Gastrocnemius medialis (tissue), 4 donors: Measurements from ENCODE around the gene FHOD1. TPM values are rescaled to one million over a fixed set of nuclear protein-coding genes. Genes with fewer than 3 reads are reported as not detected.

Source experiments
- ATAC-seq, 2 donors: fragments of 150-250 bp; one replicate each; pipeline ENCODE4 v1.9.1; 2016
- DNase-seq, 2 donors: peaks; one replicate each; pipeline ENCODE4 v3.0.0-alpha.2; 2019
- H3K27ac ChIP-seq, 4 donors: fragments of 200-600 bp; sonication (generic); 1 replicate in 1 of 4; 2 replicates in 3 of 4; pipeline ENCODE4 v1.5.1; 2016 to 2018; ENCODE audit warnings: mild to moderate bottlenecking in 2 of 4, moderate library complexity in 1 of 4
- H3K27me3 ChIP-seq, 3 donors: fragments of 200-600 bp; sonication (generic) in 2 of 3; 1 replicate in 1 of 3; 2 replicates in 2 of 3; pipeline versions ENCODE4 v1.5.1 to v1.6.0; 2016 to 2019; ENCODE audit warnings: mild to moderate bottlenecking in 1 of 3, moderate library complexity in 1 of 3
- H3K36me3 ChIP-seq, 2 donors: fragments of 200-600 bp; sonication (generic) in 1 of 2; one replicate each; pipeline ENCODE4 v1.5.1; 2017 to 2018
- H3K4me1 ChIP-seq, 2 donors: fragments of 200-600 bp; sonication (generic) in 1 of 2; one replicate each; pipeline ENCODE4 v1.5.1; 2016 to 2017; ENCODE audit warnings: mild to moderate bottlenecking in 2 of 2
- H3K4me3 ChIP-seq, 4 donors: fragments of 200-600 bp; sonication (generic) in 3 of 4; 1 replicate in 1 of 4; 2 replicates in 3 of 4; pipeline ENCODE4 v1.5.1; 2016 to 2019; ENCODE audit warnings: mild to moderate bottlenecking in 2 of 4
- H3K9me3 ChIP-seq, 3 donors: fragments of 200-600 bp; sonication (generic) in 2 of 3; 1 replicate in 1 of 3; 2 replicates in 2 of 3; pipeline ENCODE4 v1.5.1; 2016 to 2019
- POLR2A ChIP-seq, 2 donors: fragments of 450-650 bp; IDR thresholded peaks; one replicate each; pipeline ENCODE4 v1.6.1; 2017; ENCODE audit warnings: antibody characterized with exemption in 2 of 2, mild to moderate bottlenecking in 2 of 2, moderate library complexity in 2 of 2
- in situ Hi-C, 4 donors: fragments of 200-750 bp; cut with MboI; loops; one replicate each; pipeline versions ENCODE4 v1.15.0 to v1.8.0; 2017; ENCODE audit warnings: low sequenced_read_pairs in 4 of 4
- intact Hi-C: fragments of 100-400 bp; cut with DNase I; formaldehyde crosslinking; loops from one replicate; pipeline ENCODE4 v1.15.1; 2023; ENCODE audit warnings: low total_unique reads
- microRNA counts, 2 donors: library from miRNA; unstranded; fragments of <30 nt; microRNA quantifications; one replicate each; lab custom pipeline; 2016
- microRNA-seq, 2 donors: library from miRNA; unstranded; fragments of <30 nt; microRNA quantifications; one replicate each; pipeline ENCODE4, GENCODE V29; 2016; ENCODE audit warnings: borderline replicate concordance in 2 of 2
- total RNA-seq, 4 donors: library from RNA; depleted of rRNA; stranded (reverse); fragments of >200 nt; gene quantifications; one replicate each; pipeline versions ENCODE4 v1.1.0 to v1.2.3, GENCODE V29; 2016
- TF ChIP-seq, protein P1 (sequence below), 5 experiments: fragments of 450-650 bp in 3 of 5; fragments of 200-600 bp in 2 of 5; sonication (generic) in 2 of 5; IDR thresholded peaks in 4 of 5; conservative IDR thresholded peaks in 1 of 5; 1 replicate in 4 of 5; 2 replicates in 1 of 5; pipeline ENCODE4 v1.5.1; 2016 to 2019; ENCODE audit warnings: antibody characterized with exemption in 5 of 5, mild to moderate bottlenecking in 3 of 5, moderate library complexity in 3 of 5

Gene FHOD1
- total RNA-seq, 4 donors from 2014 or later = 26.3 to 65.3 (median 52.4) TPM

DNA sequence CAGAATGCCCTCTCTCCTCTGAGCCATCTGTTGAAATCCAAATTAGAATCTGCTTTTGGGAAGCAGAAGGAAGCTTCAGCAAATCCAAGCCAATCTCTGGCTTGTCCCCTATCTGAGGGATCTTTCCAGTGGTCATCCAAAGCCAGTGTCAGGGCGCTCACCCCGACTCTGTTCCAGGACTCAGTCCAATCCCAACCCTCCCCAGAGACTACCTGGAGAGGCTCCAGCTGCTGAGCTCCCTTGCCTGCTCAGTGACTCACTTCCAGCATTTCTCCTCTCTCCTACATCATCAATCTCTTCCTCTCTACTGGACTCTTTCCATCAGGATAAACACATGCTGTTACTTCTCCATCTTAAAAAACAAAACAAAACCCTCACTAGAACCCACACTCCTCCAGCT is 65.9 kb downstream of the FHOD1 start:
- H3K4me3 ChIP-seq = no peak overlapping the region
- H3K36me3 ChIP-seq = no peaks in the 10 kb centered on the region
- peaks cover 30 to 37% of the 10 kb centered on the region in 2 donors for H3K4me1 ChIP-seq
- H3K9me3 ChIP-seq = no peaks in the 10 kb centered on the region
- no peak for ATAC-seq
- intact Hi-C loops = no loop called here
- H3K27ac ChIP-seq = peak overlapping the region in 3 of 4 donors; percentile 38 to 57 (median 51)
- in situ Hi-C loops = no loop called here
- TF ChIP-seq, protein P1, sequence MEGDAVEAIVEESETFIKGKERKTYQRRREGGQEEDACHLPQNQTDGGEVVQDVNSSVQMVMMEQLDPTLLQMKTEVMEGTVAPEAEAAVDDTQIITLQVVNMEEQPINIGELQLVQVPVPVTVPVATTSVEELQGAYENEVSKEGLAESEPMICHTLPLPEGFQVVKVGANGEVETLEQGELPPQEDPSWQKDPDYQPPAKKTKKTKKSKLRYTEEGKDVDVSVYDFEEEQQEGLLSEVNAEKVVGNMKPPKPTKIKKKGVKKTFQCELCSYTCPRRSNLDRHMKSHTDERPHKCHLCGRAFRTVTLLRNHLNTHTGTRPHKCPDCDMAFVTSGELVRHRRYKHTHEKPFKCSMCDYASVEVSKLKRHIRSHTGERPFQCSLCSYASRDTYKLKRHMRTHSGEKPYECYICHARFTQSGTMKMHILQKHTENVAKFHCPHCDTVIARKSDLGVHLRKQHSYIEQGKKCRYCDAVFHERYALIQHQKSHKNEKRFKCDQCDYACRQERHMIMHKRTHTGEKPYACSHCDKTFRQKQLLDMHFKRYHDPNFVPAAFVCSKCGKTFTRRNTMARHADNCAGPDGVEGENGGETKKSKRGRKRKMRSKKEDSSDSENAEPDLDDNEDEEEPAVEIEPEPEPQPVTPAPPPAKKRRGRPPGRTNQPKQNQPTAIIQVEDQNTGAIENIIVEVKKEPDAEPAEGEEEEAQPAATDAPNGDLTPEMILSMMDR (IDR thresholded peaks at IDR 0.05 in 4 of 5, conservative IDR thresholded peaks at IDR 0.05 in 1 of 5) = no peak
- no peak for TF ChIP-seq POLR2A (IDR thresholded peaks at IDR 0.05)
- H3K27me3 ChIP-seq = no peaks in the 10 kb centered on the region
- DNase-seq = no peak

GRCh38 chr16:67180166-67180565 is 67.1 kb downstream of the FHOD1 start:
- Histone ChIP-seq H3K4me3 (no peak overlapping the region), H3K36me3 (no peaks in the 10 kb centered on the region), H3K27me3 (no peaks in the 10 kb centered on the region), H3K27ac (no peak overlapping the region), H3K9me3 (no peaks in the 10 kb centered on the region), H3K4me1 (peaks cover 33 to 35% of the 10 kb centered on the region in 2 donors)
- ATAC-seq (no peak), DNase-seq (no peak)
- intact Hi-C loops = no loop called here
- TF ChIP-seq, protein P1 (IDR thresholded peaks at IDR 0.05 in 4 of 5, conservative IDR thresholded peaks at IDR 0.05 in 1 of 5) = no peak
- no peak for TF ChIP-seq POLR2A (IDR thresholded peaks at IDR 0.05)
- in situ Hi-C loops = no loop called here

DNA sequence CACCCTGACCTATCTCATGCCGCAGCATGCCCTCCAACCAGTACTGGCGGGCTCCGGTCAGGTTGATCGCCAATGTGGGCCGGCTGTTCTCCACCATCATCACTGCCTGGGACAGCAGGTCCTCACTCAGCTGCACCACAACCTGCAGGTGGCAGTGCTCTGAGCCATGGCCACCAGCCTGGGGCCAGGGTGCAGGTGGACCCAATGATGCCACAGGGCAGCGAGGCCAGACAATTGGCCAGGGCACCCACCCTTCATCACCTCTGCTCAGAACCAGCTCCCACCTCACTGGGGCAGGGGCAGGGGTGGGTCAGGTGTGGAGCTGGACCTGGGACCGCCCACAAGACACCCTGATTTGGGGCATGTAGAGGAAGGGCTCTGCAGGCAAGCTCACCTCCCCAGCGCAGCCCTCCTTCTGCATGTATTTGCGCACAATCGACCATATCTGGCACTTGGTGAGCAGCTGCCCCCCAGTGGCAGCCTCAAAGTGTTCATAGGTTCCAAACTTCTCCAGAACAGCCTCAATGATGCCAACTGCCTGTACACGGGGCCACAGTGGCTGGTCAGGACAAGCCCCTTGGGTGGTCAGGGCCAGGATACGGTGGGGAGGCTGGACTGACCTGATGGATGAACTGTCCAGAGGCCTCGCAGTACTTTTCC is 67.7 kb downstream of the FHOD1 start:
- ATAC-seq = no peak

More for the DNA sequence above, 67.7 kb downstream of the FHOD1 start:
- Histone ChIP-seq H3K9me3 (no peaks in the 10 kb centered on the region), H3K4me3 (no peak overlapping the region), H3K27ac (no peak overlapping the region), H3K4me1 (peaks cover 33% of the 10 kb centered on the region in 2 donors), H3K36me3 (no peaks in the 10 kb centered on the region), H3K27me3 (no peaks in the 10 kb centered on the region)
- DNase-seq = no peak
- in situ Hi-C loops = no loop called here
- intact Hi-C loops = no loop called here
- TF ChIP-seq POLR2A (IDR thresholded peaks at IDR 0.05) = no peak
- TF ChIP-seq, protein P1 (IDR thresholded peaks at IDR 0.05 in 4 of 5, conservative IDR thresholded peaks at IDR 0.05 in 1 of 5) = no peak

MicroRNAs within 50 kb of the gene (microRNA counts, 767-probe panel; counts per million panel counts)
- microRNA hsa-miR-328 (lab: Ali Mortazavi, UCI) = 356 to 448 counts per million in 2 donors

Small RNA genes lying within 50 kb of the gene (microRNA-seq; reads per million reads assigned to microRNA genes)
- gene MIR328 = 237 to 292 reads per million in 2 donors

Other genes starting within 250 kb of the FHOD1 start
- gene CBFB, start 218.3 kb downstream of the FHOD1 start, total RNA-seq = 100 to 1,000 TPM in 2 of 4 donors, 10 to 100 TPM in 2; 38.9 to 105 (median 96.5) TPM
- 10 to 100 TPM; 23.3 to 63.4 (median 48.9) TPM for gene PHAF1, start 137.5 kb downstream of the FHOD1 start, total RNA-seq
- gene B3GNT9, start 96.5 kb downstream of the FHOD1 start, total RNA-seq = 1 to 10 TPM; 1.5 to 3.1 (median 2.6) TPM
- 10 to 100 TPM in 2 of 4 donors, 1 to 10 TPM in 2; 8.8 to 15.3 (median 10.1) TPM for gene TRADD, start 87.6 kb downstream of the FHOD1 start, total RNA-seq
- 10 to 100 TPM in 3 of 4 donors, 1 to 10 TPM in 1; 7.0 to 16.3 (median 14.3) TPM for gene FBXL8, start 87.5 kb downstream of the FHOD1 start, total RNA-seq
- 100 to 1,000 TPM in 1 of 4 donors, 10 to 100 TPM in 2, 1 to 10 TPM in 1; 9.0 to 111 (median 29.7) TPM for gene HSF4, start 82.7 kb downstream of the FHOD1 start, total RNA-seq
- 100 to 1,000 TPM in 3 of 4 donors, 10 to 100 TPM in 1; 77.5 to 231 (median 173) TPM for gene NOL3, start 76.9 kb downstream of the FHOD1 start, total RNA-seq
- gene MATCAP1, start 63.5 kb downstream of the FHOD1 start, total RNA-seq = 1 to 10 TPM; 2.5 to 7.7 (median 4.5) TPM
- gene EXOC3L1, start 57.3 kb downstream of the FHOD1 start, total RNA-seq = 1 to 10 TPM in 1 of 4 donors, under 1 TPM in 3; 0.20 to 2.3 (median 0.88) TPM
- gene E2F4, start 55.3 kb downstream of the FHOD1 start, total RNA-seq = 100 to 1,000 TPM in 1 of 4 donors, 10 to 100 TPM in 3; 67.8 to 114 (median 96.5) TPM
- under 1 TPM; 0.09 to 0.55 (median 0.29) TPM for gene ELMO3, start 48.4 kb downstream of the FHOD1 start, total RNA-seq
- 10 to 100 TPM; 14.7 to 35.8 (median 29.2) TPM for gene TMEM208, start 20.4 kb downstream of the FHOD1 start, total RNA-seq
- 1 to 10 TPM in 3 of 4 donors, under 1 TPM in 1; 0.61 to 2.0 (median 1.2) TPM for gene SLC9A5, start 1.5 kb upstream of the FHOD1 start, total RNA-seq
- 10 to 100 TPM in 1 of 4 donors, 1 to 10 TPM in 3; 1.1 to 16.5 (median 2.6) TPM for gene PLEKHG4, start 32.1 kb upstream of the FHOD1 start, total RNA-seq
- not detected for gene KCTD19, start 79.3 kb upstream of the FHOD1 start, total RNA-seq
- not detected for gene LRRC36, start 79.3 kb upstream of the FHOD1 start, total RNA-seq
- 10 to 100 TPM in 2 of 4 donors, 1 to 10 TPM in 2; 2.2 to 31.9 (median 7.1) TPM for gene TPPP3, start 146.0 kb upstream of the FHOD1 start, total RNA-seq
- gene ZDHHC1, start 169.0 kb upstream of the FHOD1 start, total RNA-seq = 10 to 100 TPM in 1 of 4 donors, 1 to 10 TPM in 3; 4.4 to 11.0 (median 8.9) TPM
- gene HSD11B2, start 183.6 kb upstream of the FHOD1 start, total RNA-seq = 1 to 10 TPM in 2 of 4 donors, not detected in 2; 2.3 to 4.1 TPM
- gene ATP6V0D1, start 233.7 kb upstream of the FHOD1 start, total RNA-seq = 100 to 1,000 TPM; 117 to 211 (median 157) TPM
- gene AGRP, start 236.1 kb upstream of the FHOD1 start, total RNA-seq = not detected